HuH-7 (cell line): ENCODE measurements around the gene NPRL2.

Experiments used
- DNase-seq: peaks from one replicate; pipeline ENCODE4 v3.0.0; 2011; ENCODE audit warnings: low spot score

The NPRL2 gene

DNA sequence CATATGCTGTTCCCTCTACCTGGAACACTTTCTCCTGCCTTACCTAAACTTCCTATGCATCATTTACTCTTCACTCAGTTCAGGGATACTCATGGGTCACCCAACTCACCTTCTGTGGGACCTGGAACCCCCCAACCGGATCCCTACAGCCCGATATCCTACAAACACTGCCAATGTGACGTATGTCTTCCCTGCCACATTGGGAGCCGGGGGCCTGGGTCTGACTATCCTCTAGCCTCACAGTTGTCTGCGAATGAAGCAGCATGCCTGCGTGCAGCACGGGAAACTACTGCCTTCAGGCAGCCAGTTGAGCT is 405 bp downstream of the NPRL2 start:
- no peak for DNase-seq

DNA sequence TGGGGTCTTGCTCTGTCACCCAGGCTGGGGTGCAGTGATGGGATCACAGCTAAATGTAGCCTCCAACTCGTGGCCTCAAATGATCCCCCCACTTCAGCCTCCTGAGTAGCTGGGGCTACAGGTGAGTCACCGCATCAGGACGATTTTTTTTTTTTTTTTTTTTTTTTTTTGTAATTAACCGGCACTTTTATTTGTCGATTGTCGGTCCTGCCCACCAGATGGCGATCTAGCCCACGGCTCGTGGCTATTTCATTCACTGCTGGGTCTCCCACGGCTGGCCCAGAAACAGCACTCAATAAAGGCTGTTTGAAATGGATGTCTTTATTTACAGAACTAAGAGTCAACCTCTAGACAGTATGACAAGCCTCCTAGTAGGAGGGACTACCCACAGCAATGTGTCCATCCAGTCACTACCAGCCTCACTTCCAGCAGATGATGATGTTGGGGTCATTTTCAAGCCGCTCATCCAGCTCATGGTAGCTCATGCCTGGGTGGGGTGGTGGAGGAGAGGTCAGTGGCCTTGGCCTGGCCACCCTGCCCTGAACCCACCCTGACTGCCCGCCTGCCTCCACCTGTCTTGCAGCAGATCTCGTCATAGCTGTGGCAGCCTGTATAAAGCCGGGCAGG is 3.3 kb downstream of the NPRL2 start:
- DNase-seq = peak; percentile 76

DNA sequence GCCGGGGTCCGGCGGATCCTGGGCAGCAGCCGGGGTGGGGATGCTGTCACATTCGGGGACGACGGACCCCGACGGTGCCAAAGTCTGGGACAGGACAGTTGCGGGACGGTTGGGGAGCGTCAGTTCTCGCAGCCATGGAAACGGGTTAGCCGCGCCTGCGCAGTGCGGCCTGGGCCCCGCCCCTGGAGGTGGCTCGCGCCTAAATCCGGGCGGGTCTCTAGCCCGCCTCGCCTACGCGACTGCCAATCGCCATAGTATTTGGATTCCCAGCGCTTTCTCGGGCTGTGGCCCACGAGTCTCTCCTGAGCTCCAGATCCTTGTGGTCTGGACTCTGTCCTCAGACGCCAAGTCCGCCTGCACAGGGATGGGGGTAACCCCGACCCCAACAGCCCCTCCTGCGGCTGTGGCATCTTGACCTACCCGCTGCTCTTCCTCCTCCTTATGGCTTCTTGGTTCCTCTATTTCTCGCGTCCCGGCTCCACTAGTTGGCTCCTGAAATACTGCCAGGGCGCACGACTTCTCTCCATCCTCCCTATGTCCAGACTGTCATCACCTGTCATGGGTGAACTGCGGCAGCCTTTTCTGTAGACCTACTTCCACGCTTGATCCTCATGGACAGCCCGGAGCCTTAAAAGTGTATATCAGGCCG is 4.9 kb downstream of the NPRL2 start, which contains the start of gene ZMYND10:
TSS of gene ZMYND10 (minus strand) at position 147 of the 649 bp plus-strand sequence. CDS start 153 bp downstream, outside the sequence.
- DNase-seq = no peak

DNA sequence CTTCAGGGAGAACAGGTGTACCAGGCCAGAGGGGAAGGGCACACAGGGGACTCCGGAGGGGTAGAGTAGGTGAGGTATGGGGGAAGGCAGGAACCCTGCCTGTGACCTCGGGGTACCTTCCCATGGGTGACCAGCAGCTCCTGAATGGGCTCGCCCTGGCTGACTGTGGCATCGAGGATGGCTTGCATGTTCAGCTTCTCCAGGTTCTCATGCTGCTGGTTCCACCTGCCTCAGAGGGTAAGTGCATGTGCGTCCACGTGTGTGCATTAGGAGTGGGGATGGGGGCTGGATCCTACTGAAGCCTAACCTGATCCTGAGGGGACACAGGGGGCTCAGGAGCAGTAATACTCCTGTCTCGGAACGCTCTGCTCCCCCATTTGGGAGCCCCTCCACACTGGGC is 5.6 kb downstream of the NPRL2 start:
- DNase-seq = no peak

DNA sequence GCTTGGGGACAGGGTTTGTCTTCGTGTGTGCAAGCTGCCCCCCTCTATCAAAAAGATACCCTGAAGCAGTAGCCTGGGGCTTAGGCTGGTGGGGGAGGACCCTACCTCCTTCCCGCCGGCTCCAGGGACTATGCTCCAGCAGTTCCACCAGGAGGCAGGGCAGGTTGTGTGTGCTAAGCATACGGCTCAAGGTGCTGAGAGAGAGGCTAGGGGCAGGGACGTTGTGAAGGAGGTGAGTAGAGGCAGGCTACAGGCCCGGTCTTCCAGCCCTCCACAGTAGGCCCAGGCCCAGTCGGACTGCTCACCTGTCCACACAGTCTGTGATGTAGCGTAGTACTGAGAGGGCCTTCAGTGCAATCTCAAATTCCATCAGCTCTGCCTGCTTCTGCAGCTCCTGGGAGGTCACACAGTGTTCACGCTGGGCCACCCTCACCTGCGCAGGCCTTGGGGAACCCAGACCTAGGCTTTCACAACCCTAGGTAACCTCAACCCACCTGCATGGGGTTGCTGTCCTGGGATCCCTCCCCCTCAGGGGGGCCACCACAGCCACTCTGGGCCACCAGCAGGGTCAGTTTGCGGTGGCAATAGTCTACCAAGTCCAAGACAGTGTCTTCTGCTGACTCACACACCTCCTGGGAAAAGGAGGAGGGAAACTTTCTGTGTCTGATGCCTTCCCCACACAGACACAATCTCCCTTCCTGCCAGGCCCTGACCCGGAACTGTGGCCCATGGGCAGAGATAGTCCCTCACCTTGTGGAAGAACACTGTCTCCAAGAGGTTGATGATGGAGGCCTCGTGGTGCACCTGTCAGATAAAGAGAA is 7.6 kb downstream of the NPRL2 start:
- DNase-seq = no peak

DNA sequence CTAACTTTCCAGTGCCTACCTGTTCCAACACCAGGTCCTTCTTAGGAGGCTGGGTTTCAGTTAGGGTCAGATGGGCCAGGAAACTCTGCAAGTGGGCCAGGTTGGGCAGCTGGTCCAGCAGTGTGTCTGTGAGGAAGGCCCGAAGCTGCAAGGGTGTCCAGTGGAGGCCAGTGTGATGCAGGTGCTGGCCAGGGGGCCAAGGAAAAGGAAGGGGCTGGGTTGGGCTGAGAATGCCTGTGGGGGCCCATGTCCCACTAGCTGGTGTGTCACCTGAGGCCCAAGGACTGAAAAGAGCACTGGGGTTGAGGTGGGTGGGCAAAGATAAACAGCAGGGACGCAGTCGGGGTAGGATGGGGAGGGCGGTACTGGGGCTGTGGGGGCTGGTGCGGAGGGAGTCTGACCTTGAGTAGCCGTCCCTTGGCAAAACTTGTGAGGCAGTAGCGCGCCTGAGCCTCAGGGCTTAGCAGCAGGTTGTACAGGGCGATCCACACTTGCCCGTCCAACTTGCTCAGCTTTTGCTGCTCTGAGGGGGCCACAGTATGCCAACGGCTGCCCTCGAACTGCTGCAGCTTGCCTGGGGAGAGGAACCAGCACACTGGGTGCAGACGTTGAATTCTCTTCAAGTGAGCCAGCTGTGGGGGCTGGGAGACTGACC is 8.5 kb downstream of the NPRL2 start:
- no peak for DNase-seq

DNA sequence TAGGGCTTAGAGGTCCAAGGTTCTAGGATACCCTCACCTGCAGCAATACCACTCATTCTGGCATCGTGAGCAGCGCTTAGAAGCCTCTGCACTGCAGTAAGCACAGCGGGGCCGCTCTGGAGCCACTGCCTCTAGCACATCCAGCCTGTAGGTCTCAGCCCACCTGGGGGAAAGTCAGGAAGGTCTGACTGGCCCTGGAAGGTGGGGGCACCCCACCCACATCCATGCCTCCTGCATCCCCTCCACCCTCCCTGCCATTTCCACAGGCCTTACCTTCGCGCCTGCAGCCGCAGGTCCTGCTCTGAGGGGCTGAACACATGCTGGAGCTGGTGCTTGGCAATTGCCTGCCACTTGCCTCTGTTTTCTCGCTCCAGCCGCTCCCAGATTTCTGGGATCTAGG is 9.0 kb downstream of the NPRL2 start:
- no peak for DNase-seq

DNA sequence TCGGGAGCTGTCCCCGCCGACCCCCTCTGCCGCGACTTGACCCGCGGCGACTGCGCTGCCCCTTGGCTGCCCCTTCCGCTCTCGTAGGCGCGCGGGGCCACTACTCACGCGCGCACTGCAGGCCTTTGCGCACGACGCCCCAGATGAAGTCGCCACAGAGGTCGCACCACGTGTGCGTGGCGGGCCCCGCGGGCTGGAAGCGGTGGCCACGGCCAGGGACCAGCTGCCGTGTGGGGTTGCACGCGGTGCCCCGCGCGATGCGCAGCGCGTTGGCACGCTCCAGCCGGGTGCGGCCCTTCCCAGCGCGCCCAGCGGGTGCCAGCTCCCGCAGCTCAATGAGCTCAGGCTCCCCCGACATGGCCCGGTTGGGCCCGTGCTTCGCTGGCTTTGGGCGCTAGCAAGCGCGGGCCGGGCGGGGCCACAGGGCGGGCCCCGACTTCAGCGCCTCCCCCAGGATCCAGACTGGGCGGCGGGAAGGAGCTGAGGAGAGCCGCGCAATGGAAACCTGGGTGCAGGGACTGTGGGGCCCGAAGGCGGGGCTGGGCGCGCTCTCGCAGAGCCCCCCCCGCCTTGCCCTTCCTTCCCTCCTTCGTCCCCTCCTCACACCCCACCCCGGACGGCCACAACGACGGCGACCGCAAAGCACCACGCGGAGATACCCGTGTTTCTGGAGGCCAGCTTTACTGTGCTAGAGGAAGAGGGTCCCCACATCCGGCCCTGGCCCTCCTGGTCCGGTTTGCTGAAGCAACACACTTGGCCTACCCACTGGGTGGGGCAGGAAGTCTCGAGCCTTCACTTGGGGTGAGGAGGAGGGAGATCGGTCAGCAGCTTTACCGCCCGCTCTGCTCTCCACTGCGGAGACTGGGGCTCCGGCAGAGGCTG is 9.9 kb downstream of the NPRL2 start, which contains the start of gene RASSF1:
TSS of gene RASSF1 (minus strand) at position 389 of the 882 bp plus-strand sequence. CDS start at position 358, 31 bp downstream.
- no peak for DNase-seq

DNA sequence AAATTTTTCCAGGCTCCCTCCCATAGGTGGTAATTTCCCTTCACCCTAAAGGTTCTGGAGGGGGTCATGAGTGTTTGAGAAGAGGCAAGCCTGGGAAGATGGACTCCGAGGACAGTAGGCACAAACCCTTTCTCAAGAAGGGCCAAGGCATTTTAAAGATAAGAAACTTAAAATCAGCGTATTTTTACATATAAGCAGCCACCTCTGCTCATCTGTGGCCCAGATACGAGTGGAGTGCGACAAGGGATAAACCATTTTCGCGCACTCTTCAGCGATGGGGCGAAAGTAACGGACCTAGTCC is 10.5 kb downstream of the NPRL2 start:
- DNase-seq = no peak

DNA sequence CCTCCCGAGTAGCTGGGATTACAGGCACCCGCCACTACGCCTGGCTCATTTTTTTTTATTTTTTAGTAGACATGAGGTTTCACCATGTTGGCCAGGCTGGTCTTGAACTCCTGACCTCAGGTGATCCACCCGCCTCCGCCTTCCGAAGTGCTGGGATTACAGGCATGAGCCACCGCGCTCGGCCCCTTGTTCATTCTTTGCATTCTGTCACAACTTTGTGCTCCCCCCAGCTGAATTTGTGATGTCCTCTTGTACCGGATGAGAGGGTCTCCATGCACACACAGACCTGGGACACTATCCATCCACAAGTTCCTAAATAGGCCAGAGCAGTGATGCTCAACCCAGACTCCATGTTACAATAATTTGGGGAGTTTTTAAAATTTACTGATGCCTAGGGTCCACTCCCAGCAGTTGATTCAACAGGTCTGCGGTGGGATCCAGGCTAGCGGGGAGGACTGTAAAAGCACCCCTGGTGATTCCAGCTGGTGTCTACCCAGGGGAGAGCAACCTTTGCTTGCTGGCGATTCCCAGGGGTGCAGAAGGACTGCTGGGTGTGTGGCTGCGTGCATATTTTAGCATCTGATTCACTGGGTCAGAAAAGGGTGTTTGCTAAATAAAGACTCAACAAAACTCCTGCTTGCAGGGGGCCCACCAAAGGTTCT is 11.0 kb downstream of the NPRL2 start:
- no peak for DNase-seq

DNA sequence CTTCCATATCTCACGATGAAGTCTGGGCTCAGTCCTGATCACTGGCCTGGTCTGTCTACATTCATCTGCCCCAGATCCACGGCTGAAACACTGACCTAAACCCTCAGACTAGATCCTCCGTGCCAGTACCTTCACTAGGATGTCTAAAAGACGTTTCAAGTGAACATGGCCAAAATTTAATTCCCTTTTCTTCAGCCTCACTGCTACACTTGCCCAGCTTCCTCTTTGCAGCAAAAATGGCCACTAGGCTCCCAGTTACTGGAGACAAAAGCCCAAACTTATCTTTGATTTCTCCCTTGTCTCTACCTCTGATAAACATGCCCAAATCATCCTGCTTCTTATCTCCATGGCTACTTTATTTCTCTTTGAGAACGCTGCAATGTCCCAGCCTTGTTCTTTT is 11.6 kb downstream of the NPRL2 start:
- no peak for DNase-seq

DNA sequence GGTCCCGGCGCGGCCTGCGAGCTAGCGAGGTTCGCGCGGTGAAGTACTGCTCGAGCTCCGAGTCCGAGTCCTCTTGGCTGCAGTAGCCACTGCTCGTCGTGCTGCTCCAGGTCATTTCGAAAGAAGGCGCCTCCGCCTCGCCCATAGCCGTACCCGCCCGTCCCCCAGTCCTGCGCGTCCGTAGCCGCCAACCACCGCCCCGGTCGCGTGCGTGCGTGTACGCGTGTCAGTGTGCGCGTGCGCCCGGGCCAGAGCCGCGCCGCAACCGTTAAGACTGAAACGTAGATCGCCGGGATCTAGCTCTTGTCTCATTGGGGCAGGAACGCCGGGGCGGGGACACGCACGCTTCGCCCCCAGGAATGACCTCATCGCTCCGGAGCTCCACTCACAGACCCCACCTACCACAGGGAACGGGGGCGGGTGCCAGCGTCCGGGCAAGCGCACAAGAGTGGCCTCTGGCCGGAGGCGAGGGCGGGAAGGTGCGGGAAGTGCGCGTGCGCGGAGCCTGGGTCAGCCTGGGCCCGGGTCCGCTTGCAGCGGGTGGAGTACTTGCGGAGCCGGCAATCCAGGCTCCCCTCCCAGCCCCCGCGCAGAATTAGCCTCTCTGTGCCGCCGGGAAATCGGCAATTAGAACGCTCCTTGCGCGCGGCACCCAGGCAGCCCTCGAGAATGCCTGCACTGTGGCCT is 13.3 kb downstream of the NPRL2 start:
- peak; percentile 99 for DNase-seq

DNA sequence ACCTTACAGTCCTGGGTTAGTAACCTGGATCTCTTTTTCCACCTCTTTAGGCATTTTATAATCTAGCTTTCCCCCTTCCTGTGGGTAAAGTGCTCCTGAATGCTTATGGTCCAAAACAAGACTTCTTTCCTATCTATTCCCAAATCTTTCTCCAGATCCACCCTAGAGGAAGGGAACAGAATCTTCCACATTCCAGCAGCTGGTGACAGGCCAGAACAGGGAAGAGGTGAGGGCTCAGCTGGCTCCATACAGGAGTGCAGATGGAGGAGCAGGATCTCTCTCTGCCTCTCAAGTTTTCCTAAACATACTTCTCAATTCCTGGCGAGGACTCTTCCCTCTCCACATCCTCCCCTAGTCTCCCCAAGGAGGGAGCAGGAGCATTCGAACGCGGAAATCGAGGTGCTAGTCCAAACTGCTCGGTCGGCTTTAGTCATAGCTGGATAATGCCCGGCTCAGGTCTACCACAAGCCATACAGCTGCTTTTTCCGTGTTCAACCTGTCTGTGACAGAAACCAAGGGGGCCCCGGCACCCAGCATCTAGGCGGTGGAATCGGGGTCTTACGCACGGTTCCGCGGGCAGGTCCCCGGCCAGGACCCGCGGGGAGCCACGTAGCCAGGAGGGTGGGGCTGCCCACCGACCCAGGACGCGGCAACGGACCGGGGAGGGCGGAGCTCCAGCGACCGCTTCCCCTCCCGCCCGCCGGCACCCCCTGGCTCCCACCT is 14.0 kb downstream of the NPRL2 start:
- no peak for DNase-seq

DNA sequence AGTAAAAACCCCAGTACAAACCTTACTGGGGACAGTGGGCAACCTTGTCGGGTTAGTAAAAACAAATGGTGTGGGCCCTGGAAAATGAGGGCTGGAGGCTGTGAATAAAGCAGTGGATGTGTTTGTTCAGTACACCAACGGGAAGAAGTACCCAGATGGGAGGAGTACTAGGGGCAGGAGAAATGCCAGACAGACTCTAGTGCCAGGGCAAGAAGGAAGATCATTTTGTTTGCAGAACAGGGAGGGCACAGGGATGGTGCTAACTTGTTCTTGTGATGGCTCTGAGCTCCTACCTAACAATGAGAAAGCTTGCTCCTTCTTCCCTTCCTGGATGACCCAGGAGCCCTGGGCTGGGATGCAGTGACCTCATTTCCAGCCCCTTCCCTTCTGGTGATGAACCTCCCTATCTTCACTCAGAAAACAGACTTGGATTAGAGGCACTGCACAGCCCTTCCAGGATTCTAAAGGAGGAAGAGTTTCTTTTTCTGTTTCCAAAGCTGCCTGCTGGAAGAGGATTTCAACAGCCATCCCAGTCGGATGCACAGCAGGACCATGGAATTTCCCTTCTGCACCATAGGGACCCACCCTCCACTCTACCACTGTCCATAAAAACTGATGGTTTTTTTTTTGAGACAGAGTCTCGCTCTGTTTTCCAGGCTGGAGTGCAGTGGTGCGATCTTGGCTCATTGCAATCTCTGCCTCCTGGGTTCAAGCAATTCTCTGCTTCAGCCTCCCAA is 16.1 kb downstream of the NPRL2 start:
- no peak for DNase-seq

DNA sequence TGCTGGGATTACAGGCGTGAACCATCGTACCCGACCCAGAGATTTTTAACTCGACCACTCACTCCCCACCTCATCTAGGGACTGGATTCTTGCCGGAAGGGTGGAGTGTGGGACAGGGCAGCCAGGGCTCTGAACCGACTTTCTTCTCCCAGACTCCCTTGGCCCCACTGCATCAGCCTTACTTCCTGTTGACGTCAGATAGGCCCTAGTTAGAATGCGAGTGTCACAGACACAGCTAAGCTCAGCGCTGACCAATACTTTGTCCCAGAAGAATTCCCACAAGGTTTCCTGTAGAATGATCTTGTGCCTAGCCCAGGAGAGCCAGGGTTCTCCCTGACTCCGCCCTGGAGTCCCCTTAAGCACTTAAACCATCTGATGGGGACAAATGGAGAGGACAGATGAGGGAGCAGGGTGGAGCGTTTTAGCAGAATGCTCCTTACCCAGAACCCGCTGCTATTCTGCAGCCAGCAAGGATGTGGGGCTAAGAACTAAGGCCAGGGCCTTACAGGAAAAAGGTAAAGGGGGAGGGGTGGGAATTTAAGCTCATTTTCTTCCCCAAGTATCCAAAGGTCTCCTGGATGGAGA is 16.7 kb downstream of the NPRL2 start:
- no peak for DNase-seq

DNA sequence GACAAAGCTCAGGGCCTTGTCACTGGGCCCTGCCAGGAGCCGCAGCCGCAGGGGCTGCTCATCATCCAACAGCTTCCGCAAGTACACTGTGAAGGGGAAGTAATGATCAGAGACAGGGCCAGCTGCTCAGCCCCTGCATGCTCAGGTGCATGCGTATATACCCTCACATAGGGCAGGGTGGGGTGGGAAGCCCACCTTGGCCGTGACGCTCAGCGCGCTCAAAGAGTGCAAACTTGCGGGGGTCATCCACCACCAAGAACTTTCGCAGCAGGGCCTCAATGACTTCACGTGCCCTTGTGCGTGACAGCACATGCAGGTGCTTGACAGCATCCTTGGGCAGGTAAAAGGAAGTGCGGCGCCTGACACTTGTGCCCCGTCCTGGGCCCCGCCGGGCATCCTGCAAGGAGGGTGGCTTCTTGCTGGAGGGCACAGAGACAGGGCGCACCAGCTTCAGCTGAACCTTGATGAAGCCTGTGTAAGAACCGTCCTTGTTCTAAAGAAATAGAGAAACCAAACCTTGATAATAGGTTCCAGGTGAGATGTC is 19.1 kb downstream of the NPRL2 start:
- DNase-seq = no peak

DNA sequence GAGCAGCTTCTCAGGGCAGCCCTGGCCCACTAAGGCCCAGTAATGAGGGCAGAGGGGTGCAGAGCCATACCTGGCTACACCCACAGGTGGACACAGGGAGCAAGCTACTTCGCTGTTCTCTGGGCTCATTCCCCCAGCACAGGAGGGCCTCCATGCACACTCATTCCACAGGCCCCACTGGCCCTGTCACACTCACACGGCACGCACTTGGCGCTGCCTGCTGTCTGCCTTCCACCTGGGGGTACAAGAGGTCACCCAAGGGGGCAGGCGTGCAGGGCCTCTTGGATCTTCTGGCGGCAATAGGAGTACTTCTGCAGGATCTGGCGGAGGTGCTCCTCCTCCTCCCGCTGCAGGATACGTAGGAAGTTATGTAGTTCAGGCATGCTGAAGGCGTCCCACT is 20.2 kb downstream of the NPRL2 start:
- no peak for DNase-seq

DNA sequence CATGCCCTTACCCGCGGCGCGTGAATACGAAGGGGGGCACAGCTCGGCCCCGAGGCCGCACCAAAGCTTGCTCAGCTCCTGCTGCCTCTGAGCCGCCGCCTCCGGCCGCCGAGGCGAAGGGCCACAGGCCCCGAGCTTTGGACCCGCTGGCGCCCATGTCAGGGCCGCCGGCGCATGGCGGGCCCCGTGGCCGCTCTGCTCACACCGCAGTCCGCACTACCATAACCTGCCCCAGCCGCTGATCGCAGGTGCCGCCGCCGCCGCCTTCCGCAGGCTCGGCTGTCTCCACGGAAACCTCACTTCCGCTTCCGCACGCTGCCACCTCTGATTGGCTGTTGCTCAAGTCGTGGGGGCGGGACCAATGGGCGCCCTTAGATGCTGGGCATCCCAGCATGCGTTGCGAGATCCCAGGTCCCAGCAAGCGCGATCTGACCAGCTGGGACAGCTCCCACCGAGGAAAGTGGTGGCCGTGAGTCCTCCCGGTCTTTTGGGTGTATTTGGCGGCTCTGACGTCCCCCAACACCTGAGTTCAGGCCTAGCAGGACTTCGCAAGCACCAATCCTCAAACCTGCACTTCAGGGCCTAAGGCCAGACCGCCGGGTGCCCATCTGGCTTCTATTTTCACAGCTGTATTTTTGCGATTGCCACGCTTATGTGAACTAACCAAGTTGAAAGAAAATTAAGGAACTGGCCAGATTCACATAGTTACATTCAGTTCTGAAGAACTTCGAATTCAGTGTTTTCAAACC is 22.5 kb downstream of the NPRL2 start, which contains the start of gene TUSC2:
TSS of gene TUSC2 (minus strand) at position 281 of the 749 bp plus-strand sequence. CDS start at position 157, 124 bp downstream.
- peak; percentile 98 for DNase-seq
